ENCODE results near the gene PTH1R.

Gene PTH1R

DNA sequence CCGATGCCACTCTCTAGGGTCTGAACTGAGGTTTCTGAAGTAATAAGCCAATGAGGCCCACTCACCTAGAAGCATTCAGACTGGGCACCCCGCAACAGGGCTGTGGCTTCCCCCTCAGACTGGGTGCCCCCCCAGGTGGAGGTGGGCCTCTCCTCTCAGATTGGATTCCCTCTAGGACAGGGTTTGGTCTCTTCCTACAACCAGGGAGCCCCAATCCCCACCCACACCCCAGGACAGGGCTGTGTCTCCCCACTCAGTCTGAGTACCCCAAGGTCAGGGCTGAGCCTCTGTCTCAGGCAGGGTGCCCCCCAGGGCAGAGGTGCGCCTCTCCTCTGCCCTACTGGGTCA is 27.7 kb downstream of the PTH1R start:
- TF ChIP-seq, protein P1, sequence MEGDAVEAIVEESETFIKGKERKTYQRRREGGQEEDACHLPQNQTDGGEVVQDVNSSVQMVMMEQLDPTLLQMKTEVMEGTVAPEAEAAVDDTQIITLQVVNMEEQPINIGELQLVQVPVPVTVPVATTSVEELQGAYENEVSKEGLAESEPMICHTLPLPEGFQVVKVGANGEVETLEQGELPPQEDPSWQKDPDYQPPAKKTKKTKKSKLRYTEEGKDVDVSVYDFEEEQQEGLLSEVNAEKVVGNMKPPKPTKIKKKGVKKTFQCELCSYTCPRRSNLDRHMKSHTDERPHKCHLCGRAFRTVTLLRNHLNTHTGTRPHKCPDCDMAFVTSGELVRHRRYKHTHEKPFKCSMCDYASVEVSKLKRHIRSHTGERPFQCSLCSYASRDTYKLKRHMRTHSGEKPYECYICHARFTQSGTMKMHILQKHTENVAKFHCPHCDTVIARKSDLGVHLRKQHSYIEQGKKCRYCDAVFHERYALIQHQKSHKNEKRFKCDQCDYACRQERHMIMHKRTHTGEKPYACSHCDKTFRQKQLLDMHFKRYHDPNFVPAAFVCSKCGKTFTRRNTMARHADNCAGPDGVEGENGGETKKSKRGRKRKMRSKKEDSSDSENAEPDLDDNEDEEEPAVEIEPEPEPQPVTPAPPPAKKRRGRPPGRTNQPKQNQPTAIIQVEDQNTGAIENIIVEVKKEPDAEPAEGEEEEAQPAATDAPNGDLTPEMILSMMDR (IDR thresholded peaks at IDR 0.05; ENCODE audit: borderline replicate concordance, insufficient read depth, low read depth, low read length), result no peak
- H3K4me3 ChIP-seq (ENCODE audit: low read depth, low read length), result no peak overlapping the region

DNA sequence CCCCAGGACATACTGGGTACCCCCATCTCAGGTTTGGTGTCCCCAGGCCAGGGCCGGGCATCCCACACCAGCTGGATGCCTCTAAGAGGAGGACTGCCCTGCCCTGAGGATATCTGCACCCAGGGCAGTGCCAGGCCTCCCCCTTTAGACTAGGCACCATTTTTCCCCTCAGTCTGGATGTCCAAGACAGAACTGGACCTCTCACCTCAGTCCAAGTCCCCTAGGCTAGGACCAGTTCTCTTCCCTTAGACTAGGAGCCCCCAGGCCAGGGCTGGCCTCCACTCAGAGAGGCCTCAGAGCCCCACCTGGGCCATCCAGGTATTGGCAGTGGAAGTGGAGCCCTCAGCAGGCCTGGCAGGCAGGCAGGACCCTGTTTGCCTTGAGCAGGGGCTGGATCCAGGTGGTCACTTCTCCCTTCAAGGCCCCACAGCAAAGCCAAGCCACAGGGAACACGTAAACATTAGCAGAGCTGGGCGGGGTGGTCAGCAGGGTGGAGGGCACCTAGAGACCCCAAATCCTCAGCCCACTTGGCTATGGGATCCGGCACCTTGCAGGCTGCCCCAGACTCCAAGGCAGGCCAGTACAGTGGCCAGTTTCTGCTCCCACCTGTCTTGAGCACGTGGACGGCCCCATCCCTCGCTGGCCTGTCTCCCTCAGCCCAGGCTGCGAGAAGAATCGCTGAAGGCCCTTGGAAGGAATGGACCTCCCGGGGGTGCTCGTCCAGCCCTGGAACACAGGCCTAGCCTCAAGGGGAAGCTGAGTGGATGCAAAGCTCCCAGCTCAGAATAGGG is 28.3 kb downstream of the PTH1R start:
- TF ChIP-seq, protein P1 (IDR thresholded peaks at IDR 0.05; ENCODE audit: borderline replicate concordance, insufficient read depth, low read depth, low read length), result no peak
- no peak overlapping the region for H3K4me3 ChIP-seq (ENCODE audit: low read depth, low read length)

DNA sequence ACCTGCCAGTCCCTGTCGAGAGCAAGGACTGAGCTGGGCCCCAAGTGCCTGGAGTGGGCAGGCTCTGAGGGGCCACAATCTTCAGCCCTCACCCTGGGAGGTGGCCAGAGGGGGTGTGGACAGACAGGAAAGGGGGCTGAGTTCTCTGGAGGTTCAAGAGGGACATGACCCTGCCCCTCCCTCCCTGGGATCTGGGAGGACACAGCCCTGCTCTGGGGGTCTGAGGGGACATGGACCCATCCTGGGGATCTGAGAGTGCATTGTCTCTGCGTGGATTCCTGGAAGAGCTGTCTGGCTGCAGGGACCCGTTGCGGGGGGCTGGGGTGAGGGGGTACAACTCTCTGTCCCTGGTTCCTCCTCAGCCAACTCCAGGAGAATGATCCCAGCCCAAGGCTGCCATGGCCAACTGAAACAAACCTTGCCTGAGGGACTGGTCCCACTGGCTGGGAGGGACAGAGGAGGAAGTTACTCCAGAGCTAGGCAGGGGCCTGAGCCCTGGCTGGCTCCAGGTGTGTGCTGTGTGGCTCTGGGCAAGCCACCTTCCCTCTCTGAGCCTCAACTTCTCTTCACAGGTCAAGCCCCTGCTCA is 29.0 kb downstream of the PTH1R start:
- TF ChIP-seq, protein P1 (IDR thresholded peaks at IDR 0.05; ENCODE audit: borderline replicate concordance, insufficient read depth, low read depth, low read length), result no peak
- no peak overlapping the region for H3K4me3 ChIP-seq (ENCODE audit: low read depth, low read length)

DNA sequence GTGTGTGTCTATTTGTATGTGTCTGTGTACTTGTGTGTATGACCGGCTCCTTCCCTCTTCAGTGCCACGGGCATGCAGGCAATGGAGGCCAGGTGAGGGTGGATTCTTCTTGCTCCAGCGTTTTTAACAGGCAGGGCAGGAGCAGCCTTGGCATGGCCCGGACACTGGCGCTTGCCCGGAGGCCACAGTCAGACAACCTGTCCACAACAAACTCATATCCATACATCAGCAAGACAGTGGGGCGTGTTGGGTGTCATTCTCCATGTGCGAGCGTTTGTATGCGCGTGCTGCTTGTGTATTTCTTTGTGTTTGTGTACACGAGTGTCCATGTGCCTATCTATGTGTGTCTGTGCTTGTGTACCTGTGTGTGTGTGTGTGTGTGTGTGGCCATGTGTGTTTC is 29.8 kb downstream of the PTH1R start:
- H3K4me3 ChIP-seq (ENCODE audit: low read depth, low read length), result no peak overlapping the region
- TF ChIP-seq, protein P1 (IDR thresholded peaks at IDR 0.05; ENCODE audit: borderline replicate concordance, insufficient read depth, low read depth, low read length), result no peak

DNA sequence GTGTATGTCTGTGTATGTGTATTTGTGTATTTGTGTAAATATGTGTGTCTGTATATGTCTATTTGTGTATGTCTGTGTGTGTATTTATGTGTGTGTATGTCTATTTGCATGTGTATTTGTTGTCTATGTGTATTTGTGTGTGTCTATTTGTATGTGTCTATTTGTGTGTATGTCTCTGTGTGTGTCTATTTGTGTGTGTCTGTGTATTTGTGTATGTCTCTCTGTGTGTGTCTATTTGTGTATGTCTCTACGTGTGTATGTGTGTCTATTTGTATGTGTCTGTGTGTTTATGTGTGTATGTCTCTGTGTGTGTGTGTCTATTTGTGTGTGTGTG is 30.4 kb downstream of the PTH1R start:
- TF ChIP-seq, protein P1 (IDR thresholded peaks at IDR 0.05; ENCODE audit: borderline replicate concordance, insufficient read depth, low read depth, low read length), result no peak
- no peak overlapping the region for H3K4me3 ChIP-seq (ENCODE audit: low read depth, low read length)

DNA sequence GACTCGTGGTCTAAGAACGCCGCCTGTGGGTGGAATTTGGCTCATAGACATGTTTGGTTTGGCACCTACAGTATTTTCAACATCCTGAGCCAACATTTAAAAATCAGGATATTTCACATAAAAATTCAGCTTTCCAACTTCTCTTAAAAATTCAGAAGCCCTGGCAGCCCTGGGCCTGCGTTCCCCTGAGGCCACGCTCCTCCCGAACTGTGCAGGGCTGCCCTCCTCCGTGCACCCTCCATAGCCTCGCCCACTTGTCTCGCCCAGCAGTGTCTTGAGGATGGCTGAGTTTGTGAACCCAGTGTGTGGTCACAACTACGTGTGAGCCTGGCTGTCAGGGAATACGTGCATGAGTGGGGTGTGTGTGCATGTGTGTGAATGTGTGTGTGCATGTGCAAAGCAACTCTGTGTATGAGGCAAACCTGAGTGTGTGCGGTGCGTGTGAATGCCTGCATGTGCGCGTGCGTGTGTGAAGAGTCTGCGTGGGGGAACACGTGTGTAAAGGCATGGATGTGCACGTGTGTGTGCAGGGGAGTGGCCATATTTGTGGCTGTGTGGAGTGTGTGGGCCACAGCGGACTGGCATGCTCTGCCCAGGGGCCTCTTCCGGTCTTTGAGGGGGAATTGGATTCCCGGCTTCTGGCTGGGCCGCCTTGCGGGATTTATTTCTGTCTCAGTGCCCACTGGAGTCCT is 30.9 kb downstream of the PTH1R start:
- TF ChIP-seq, protein P1 (IDR thresholded peaks at IDR 0.05; ENCODE audit: borderline replicate concordance, insufficient read depth, low read depth, low read length), result no peak
- no peak overlapping the region for H3K4me3 ChIP-seq (ENCODE audit: low read depth, low read length)
